ENCODE results near the gene PGAM2.
A peak's percentile ranks its signal among the peaks of the same experiment; 100 is the strongest.
"Not testable (repeated sequence)": the region's sequence is repeated elsewhere in the genome, so short reads cannot be mapped to it uniquely, and the experiment has no call there.

The PGAM2 gene

GRCh38 chr7:44046321-44047061 lies 18.9 kb downstream of the PGAM2 start:
- no peak for DNase-seq

- DNase-seq, result no peak
Observed at GRCh38 chr7:44045226-44046014, 19.9 kb downstream of the PGAM2 start.

GRCh38 chr7:44044315-44045225 lies 20.8 kb downstream of the PGAM2 start, which contains the start of gene DBNL:
DBNL (plus strand) TSS chr7:44044702; CDS start chr7:44044738, 36 bp downstream.
- peak; percentile 91 for DNase-seq

GRCh38 chr7:44043902-44044301 lies 21.5 kb downstream of the PGAM2 start:
- no peak for DNase-seq

GRCh38 chr7:44042221-44042620 lies 23.1 kb downstream of the PGAM2 start:
- DNase-seq, result no peak

- peak; percentile 65 for DNase-seq
Observed at GRCh38 chr7:44040493-44040891, 24.9 kb downstream of the PGAM2 start.

DNA sequence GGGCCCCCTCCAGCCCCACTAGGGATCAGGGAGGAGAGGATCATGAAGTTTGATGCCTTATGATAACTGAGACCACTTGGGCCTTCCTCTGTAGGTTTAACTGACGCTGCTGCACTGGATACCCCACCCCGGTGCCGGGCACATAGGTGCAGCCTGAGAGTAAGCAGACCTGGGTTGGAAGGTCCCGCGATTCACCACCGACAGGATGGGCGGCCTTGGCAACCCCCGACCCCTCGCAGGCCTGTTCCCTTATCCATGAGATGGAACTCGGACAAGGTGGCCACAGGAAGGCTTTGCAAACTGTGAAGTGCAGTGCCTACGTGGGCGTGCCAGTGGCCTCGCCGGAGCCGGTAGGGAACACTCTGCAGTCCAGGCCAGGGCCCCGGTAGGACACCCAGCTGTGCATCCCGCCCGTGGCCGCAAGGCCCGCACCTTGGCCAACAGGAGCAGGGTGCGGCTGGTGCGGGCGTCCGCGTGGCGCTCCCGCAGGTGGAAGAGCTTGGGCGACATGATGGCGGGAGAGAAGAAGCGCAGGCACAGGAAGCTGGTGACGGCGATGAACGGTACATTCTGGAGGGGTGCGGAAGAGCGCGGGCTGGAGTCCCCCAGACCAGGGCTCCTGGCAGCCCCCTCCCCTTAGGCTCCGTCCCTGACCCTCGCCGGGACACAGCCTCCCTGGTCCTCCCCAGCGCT lies 25.4 kb downstream of the PGAM2 start:
- not testable (repeated sequence) for DNase-seq

- peak; percentile 78 for DNase-seq
Observed at GRCh38 chr7:44038961-44039558, 26.3 kb downstream of the PGAM2 start.

DNA sequence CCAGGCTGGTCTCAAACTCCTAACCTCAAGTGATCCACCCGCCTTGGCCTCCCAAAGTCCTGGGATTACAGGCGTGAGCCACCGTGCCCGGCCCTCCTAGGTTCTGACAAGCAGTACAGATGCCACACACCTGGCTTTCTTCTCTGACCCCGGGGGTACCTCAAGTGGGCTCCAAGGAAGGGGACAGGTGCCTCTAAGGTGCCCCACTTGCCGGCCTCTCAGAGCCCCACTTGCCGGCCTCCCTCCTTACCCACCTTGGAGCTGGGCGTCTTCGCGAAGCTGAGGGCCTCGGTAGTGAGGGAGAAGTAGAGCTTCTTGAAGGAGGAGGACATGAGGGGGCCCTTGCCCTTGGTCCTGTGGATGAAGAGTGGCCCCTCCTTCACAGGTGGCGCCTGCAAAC lies 26.8 kb downstream of the PGAM2 start:
- not testable (repeated sequence) for DNase-seq

- DNase-seq, result not testable (repeated sequence)
Observed at GRCh38 chr7:44037951-44038350, 27.4 kb downstream of the PGAM2 start.

DNA sequence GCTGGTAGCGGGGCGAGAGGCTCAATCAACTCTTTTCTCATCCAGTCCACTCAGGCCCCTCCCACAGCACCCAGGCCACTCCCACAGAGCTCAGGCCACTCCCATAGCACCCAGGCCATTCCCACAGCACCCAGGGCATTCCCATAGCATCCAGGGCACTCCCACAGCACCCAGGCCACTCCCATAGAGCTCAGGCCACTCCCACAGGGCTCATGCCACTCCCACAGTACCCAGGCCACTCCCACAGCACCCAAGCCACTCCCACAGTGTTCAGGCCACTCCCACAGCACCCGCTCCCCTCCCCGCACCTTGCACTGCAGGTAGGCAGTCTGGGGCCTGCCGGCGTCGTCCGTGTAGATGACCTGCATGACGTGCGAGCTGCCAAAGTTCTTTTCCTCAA lies 29.0 kb downstream of the PGAM2 start:
- DNase-seq, result not testable (repeated sequence)

DNA sequence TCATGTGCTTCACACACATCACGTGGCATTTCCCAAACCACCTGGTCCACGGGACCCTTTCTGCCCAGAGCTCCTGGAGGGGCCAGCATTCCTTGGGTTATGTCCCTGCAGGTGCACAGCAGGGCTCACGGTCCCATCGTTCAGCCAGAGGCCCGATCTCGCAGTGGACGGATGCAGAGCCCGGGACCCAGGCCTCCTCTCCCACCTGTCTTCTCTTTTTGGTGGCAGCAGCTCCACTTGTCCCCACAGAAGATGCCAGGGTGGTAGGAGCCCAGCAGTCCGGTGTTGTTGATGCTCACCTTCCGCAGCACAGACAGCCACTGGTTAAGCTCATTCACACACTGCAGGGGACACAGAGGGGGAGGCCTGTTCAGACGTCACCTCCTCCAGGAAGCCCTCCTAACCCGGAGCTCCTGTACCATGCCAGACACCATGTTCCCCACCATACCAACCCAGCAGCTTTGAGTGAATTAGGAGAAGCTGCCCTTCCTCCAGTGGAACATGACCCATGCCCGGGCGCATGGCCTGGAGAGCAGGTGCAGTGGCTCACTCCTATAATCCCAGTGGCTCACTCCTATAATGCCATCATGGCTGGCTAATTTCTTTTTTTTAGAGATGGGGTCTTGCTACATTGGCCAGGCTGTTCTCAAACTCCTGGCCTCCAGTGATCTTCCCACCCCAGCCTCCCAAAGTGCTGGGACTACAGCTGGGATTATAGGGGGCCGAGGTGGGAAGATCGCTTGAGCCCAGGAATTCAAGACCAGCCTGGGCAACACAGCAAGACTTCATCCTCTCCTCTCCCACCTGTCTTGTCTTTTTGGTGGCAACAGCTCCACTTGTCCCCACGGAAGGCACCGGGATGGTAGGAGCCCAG lies 31.2 kb downstream of the PGAM2 start:
- not testable (repeated sequence) for DNase-seq

- not testable (repeated sequence) for DNase-seq
Observed at GRCh38 chr7:44032031-44032430, 33.3 kb downstream of the PGAM2 start.

DNA sequence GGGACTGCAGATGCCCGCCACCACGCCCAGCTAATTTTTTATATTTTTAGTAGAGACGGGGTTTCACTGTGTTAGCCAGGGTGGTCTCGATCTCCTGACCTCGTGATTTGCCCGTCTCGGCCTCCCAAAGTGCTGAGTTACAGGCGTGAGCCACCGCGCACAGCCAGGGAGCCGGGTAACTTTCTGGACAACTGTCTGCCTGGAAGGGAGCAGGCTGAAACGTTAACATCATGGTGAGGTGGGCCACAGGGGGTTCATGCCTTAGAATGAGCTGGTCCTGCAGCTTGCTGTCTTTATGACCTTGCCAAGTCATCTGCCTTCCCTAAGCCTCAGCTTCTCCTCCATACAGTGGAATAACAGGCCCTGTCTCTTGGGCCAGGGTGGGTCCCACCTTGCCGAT lies 34.0 kb downstream of the PGAM2 start:
- DNase-seq, result not testable (repeated sequence)

- DNase-seq, result not testable (repeated sequence)
Observed at GRCh38 chr7:44030029-44030428, 35.3 kb downstream of the PGAM2 start.

GRCh38 chr7:44029433-44029832 lies 35.9 kb downstream of the PGAM2 start:
- not testable (repeated sequence) for DNase-seq

DNA sequence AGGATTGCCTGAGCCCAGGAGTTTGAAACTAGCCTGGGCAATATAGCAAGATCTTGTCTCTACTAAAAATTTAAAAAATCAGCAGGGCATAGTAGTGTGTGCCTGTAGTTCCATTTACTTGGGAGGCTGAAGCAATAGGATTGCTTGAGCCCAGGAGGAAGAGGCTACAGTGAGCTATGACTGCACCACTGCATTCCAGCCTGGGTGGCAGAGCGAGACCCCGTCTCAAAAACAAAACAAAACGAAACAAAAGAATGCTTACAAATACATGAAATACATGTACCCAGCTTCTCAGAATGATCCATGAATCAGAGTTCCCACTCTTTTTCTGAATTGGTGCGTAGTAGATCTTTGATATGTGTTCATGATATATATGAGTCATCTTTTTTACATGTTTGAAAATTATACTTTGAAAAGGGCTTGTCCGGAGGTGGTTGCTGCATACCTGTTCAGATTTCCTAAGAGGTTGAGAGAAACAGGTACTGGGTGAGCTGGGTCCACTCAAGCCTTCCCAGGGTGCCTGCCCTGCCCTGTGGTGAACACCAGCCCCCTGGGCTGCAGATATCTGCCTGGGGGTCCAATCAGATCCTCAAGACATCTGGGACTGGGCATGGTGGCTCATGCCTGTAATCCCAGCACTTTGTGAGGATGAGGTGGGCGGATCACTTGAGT lies 42.4 kb downstream of the PGAM2 start:
- not testable (repeated sequence) for DNase-seq

GRCh38 chr7:44022069-44022468 lies 43.3 kb downstream of the PGAM2 start:
- not testable (repeated sequence) for DNase-seq

- DNase-seq, result not testable (repeated sequence)
Observed at GRCh38 chr7:44019825-44020224, 45.5 kb downstream of the PGAM2 start.

Measured in activated effector memory CD4-positive, alpha-beta T cell treated with Interleukin-2 at 50 U/mL for 16 hours (primary cell).